Spleen (tissue), 11 donors: ENCODE measurements around the gene KLF9. TPM values are rescaled to one million over a fixed set of nuclear protein-coding genes. Genes with fewer than 3 reads are reported as not detected.

Experiments used
- DNase-seq: peaks from one replicate; pipeline ENCODE4 v3.0.0-alpha.2; 2020
- H3K27ac ChIP-seq, 8 donors: fragments of 200-600 bp; sonication (generic) in 7 of 8; 1 replicate in 4 of 8; 2 replicates in 4 of 8; pipeline versions ENCODE4 v1.5.0 to v1.8.0; 2016 to 2021; ENCODE audit warnings: inconsistent platforms in 4 of 8, mild to moderate bottlenecking in 4 of 8, moderate library complexity in 1 of 8
- H3K27me3 ChIP-seq, 7 donors: fragments of 200-600 bp; sonication (generic) in 6 of 7; replicated peaks in 1 of 7; 1 replicate in 4 of 7; 2 replicates in 3 of 7; pipeline versions ENCODE4 v1.5.0 to v1.8.0; 2016 to 2021; ENCODE audit warnings: inconsistent platforms in 3 of 7, mild to moderate bottlenecking in 1 of 7
- H3K36me3 ChIP-seq, 6 donors: fragments of 200-600 bp; sonication (generic) in 5 of 6; 1 replicate in 4 of 6; 2 replicates in 2 of 6; pipeline versions ENCODE4 v1.5.0 to v1.8.0; 2016 to 2021; ENCODE audit warnings: inconsistent platforms in 2 of 6
- H3K4me1 ChIP-seq, 6 donors: fragments of 200-600 bp; sonication (generic) in 5 of 6; 1 replicate in 3 of 6; 2 replicates in 3 of 6; pipeline versions ENCODE4 v1.5.0 to v1.8.0; 2016 to 2021; ENCODE audit warnings: inconsistent platforms in 3 of 6
- H3K4me3 ChIP-seq, 8 donors: fragments of 200-600 bp; sonication (generic) in 7 of 8; 1 replicate in 4 of 8; 2 replicates in 4 of 8; pipeline versions ENCODE4 v1.5.0 to v1.8.0; 2016 to 2021; ENCODE audit warnings: inconsistent platforms in 4 of 8, mild to moderate bottlenecking in 4 of 8, moderate library complexity in 2 of 8
- H3K9me3 ChIP-seq, 8 donors: fragments of 200-600 bp; sonication (generic) in 7 of 8; 1 replicate in 4 of 8; 2 replicates in 4 of 8; pipeline versions ENCODE4 v1.5.0 to v1.8.0; 2016 to 2021; ENCODE audit warnings: inconsistent platforms in 4 of 8
- CTCF ChIP-seq, 11 experiments: fragments of 200-600 bp in 7 of 11; fragments of 450-650 bp in 4 of 11; sonication (generic) in 4 of 11; IDR thresholded peaks in 8 of 11; conservative IDR thresholded peaks in 3 of 11; 1 replicate in 7 of 11; 2 replicates in 4 of 11; pipeline versions ENCODE4 v1.4.0 to v1.8.0; 2016 to 2021; ENCODE audit warnings: antibody characterized with exemption in 11 of 11, inconsistent platforms in 4 of 11, mild to moderate bottlenecking in 1 of 11
- POLR2A ChIP-seq, 3 donors: fragments of 450-650 bp; IDR thresholded peaks; one replicate each; pipeline ENCODE4 v1.5.1; 2017; ENCODE audit warnings: antibody characterized with exemption in 3 of 3, mild to moderate bottlenecking in 1 of 3
- POLR2AphosphoS5 ChIP-seq, 3 donors: sonication (generic); formaldehyde crosslinking; IDR thresholded peaks; one replicate each; pipeline ENCODE4 v1.5.1; 2017; ENCODE audit warnings: antibody characterized with exemption in 3 of 3
- WGBS, 5 donors: extraction: QIAGEN DNeasy Blood & Tissue Kit in 3 of 5; methylation state at CpG; one replicate each; pipeline versions ENCODE4 v1.1.5 to v1.1.7; 2013 to 2018; 5-methylcytosine and 5-hydroxymethylcytosine counted together
- intact Hi-C: fragments of 100-400 bp; cut with DNase I; formaldehyde crosslinking; loops from one replicate; pipeline ENCODE4 v1.15.0; 2023; ENCODE audit warnings: low total_unique reads
- polyA plus RNA-seq, 3 donors: library from polyadenylated mRNA; stranded (reverse); fragments of 200-250 nt; gene quantifications; one replicate each; pipeline ENCODE4 v1.2.1, GENCODE V29; 2013
- total RNA-seq, 7 donors: library from RNA; depleted of rRNA in 3 of 7; stranded (reverse); fragments of >200 nt in 3 of 7; fragmentation: NEBNext Ultra II Directional in 4 of 7; extraction: Animal tissue kit (Norgen Biotek cat#: 25700) in 4 of 7; gene quantifications; one replicate each; pipeline versions ENCODE4 v1.1.0 to v1.2.1, GENCODE V29; 2016 to 2021
- donor health status: healthy with polysubstance abuse.
- donor health status: DM: no; HTN: no; CAD: no; lungs with moderate emphysema.
- donor health status: DM: no; HTN: no; CAD: no.
- donor health status: Bipolar disorder and iron deficiency.
- donor health status: healthy.
- donor health status: DM: no; HTN: no; CAD: no.
- donor health status: DM: yes; HTN: yes; CAD: no.

Gene KLF9
- total and polyA plus RNA-seq, 10 donors = 7.1 to 74.8 (median 36.8) TPM

GRCh38 chr9:70362952-70363351, 51.5 kb downstream of the KLF9 start:
- no peaks in the 10 kb centered on the region for H3K4me1 ChIP-seq
- TF ChIP-seq POLR2AphosphoS5 (IDR thresholded peaks at IDR 0.05) = no peak
- TF ChIP-seq CTCF (IDR thresholded peaks at IDR 0.05 in 8 of 11, conservative IDR thresholded peaks at IDR 0.05 in 3 of 11) = no peak
- TF ChIP-seq POLR2A (IDR thresholded peaks at IDR 0.05) = no peak
- H3K27me3 ChIP-seq = no peaks in the 10 kb centered on the region
- no peak overlapping the region for H3K27ac ChIP-seq
- peak; percentile 52 for DNase-seq
- no peaks in the 10 kb centered on the region for H3K9me3 ChIP-seq
- 89 to 95% (median 92%) methylated on average over 7 of the region's 7 CpGs for WGBS, 5 donors
- H3K4me3 ChIP-seq = no peak overlapping the region
- peaks cover 0 to 8% (median 0%) of the 10 kb centered on the region in 6 donors for H3K36me3 ChIP-seq
- intact Hi-C loops = no loop called here

GRCh38 chr9:70355801-70356200, 58.7 kb downstream of the KLF9 start:
- TF ChIP-seq POLR2AphosphoS5 (IDR thresholded peaks at IDR 0.05) (no peak), CTCF (IDR thresholded peaks at IDR 0.05 in 8 of 11, conservative IDR thresholded peaks at IDR 0.05 in 3 of 11) (no peak), POLR2A (IDR thresholded peaks at IDR 0.05) (no peak)
- H3K4me3 ChIP-seq = no peak overlapping the region
- no peak for DNase-seq
- 56 to 85% (median 77%) methylated on average over 3 of the region's 3 CpGs for WGBS, 5 donors
- H3K4me1 ChIP-seq = no peaks in the 10 kb centered on the region
- no peaks in the 10 kb centered on the region for H3K27me3 ChIP-seq
- no peaks in the 10 kb centered on the region for H3K9me3 ChIP-seq
- peaks cover 0 to 33% (median 8%) of the 10 kb centered on the region in 6 donors for H3K36me3 ChIP-seq
- intact Hi-C loops = no loop called here
- no peak overlapping the region for H3K27ac ChIP-seq

- DNase-seq = no peak
- no peaks in the 10 kb centered on the region for H3K9me3 ChIP-seq
- H3K36me3 ChIP-seq = peaks cover 0 to 60% (median 25%) of the 10 kb centered on the region in 6 donors
- no peaks in the 10 kb centered on the region for H3K27me3 ChIP-seq
- intact Hi-C loops = no loop called here
- no peak overlapping the region for H3K27ac ChIP-seq
- TF ChIP-seq POLR2A (IDR thresholded peaks at IDR 0.05) (no peak), CTCF (IDR thresholded peaks at IDR 0.05 in 8 of 11, conservative IDR thresholded peaks at IDR 0.05 in 3 of 11) (peak in 8 of 11 experiments; percentile 22 to 53 (median 40)), POLR2AphosphoS5 (IDR thresholded peaks at IDR 0.05) (no peak)
- no peaks in the 10 kb centered on the region for H3K4me1 ChIP-seq
- no peak overlapping the region for H3K4me3 ChIP-seq
Observed at GRCh38 chr9:70352802-70353201, 61.7 kb downstream of the KLF9 start.

- Histone ChIP-seq H3K9me3 (no peaks in the 10 kb centered on the region), H3K4me3 (no peak overlapping the region), H3K27ac (peak overlapping the region in 1 of 8 donors; percentile 51), H3K36me3 (peaks cover 0 to 60% (median 27%) of the 10 kb centered on the region in 6 donors), H3K4me1 (no peaks in the 10 kb centered on the region), H3K27me3 (no peaks in the 10 kb centered on the region)
- TF ChIP-seq POLR2A (IDR thresholded peaks at IDR 0.05) (no peak), POLR2AphosphoS5 (IDR thresholded peaks at IDR 0.05) (no peak), CTCF (IDR thresholded peaks at IDR 0.05 in 8 of 11, conservative IDR thresholded peaks at IDR 0.05 in 3 of 11) (no peak)
- 58 to 77% (median 69%) methylated on average over 1 of the region's 1 CpG for WGBS, 5 donors
- intact Hi-C loops = no loop called here
- DNase-seq = no peak
Observed at GRCh38 chr9:70352356-70352755, 62.1 kb downstream of the KLF9 start.
